ENCODE results near the gene PDZD2.
"Not testable (repeated sequence)": the region's sequence is repeated elsewhere in the genome, so short reads cannot be mapped to it uniquely, and the experiment has no call there.

PDZD2 gene

GRCh38 chr5:31733371-31733770 lies 94.4 kb downstream of the PDZD2 start:
- no peak for DNase-seq (ENCODE audit: low spot score)

GRCh38 chr5:31736127-31736526 lies 97.2 kb downstream of the PDZD2 start:
- DNase-seq (ENCODE audit: low spot score), result no peak

GRCh38 chr5:31738199-31738598 lies 99.3 kb downstream of the PDZD2 start:
- no peak for DNase-seq (ENCODE audit: low spot score)

GRCh38 chr5:31741496-31741895 lies 102.6 kb downstream of the PDZD2 start:
- DNase-seq (ENCODE audit: low spot score), result no peak

GRCh38 chr5:31743678-31744077 lies 104.7 kb downstream of the PDZD2 start:
- no peak for DNase-seq (ENCODE audit: low spot score)

- no peak for DNase-seq (ENCODE audit: low spot score)
Observed at GRCh38 chr5:31748458-31749172, 109.7 kb downstream of the PDZD2 start.

- no peak for DNase-seq (ENCODE audit: low spot score)
Observed at GRCh38 chr5:31750215-31750614, 111.3 kb downstream of the PDZD2 start.

- DNase-seq (ENCODE audit: low spot score), result no peak
Observed at GRCh38 chr5:31751610-31752009, 112.7 kb downstream of the PDZD2 start.

GRCh38 chr5:31753700-31754357 lies 114.9 kb downstream of the PDZD2 start:
- no peak for DNase-seq (ENCODE audit: low spot score)

GRCh38 chr5:31754358-31754704 lies 115.4 kb downstream of the PDZD2 start:
- DNase-seq (ENCODE audit: low spot score), result no peak

- DNase-seq (ENCODE audit: low spot score), result no peak
Observed at GRCh38 chr5:31754741-31755675, 116.1 kb downstream of the PDZD2 start.

- no peak for DNase-seq (ENCODE audit: low spot score)
Observed at GRCh38 chr5:31755676-31756230, 116.8 kb downstream of the PDZD2 start.

GRCh38 chr5:31757806-31758205 lies 118.9 kb downstream of the PDZD2 start:
- no peak for DNase-seq (ENCODE audit: low spot score)

GRCh38 chr5:31758803-31759425 lies 120.0 kb downstream of the PDZD2 start:
- DNase-seq (ENCODE audit: low spot score), result no peak

GRCh38 chr5:31759925-31760324 lies 121.0 kb downstream of the PDZD2 start:
- no peak for DNase-seq (ENCODE audit: low spot score)

GRCh38 chr5:31761877-31762276 lies 122.9 kb downstream of the PDZD2 start:
- no peak for DNase-seq (ENCODE audit: low spot score)

GRCh38 chr5:31763424-31763823 lies 124.5 kb downstream of the PDZD2 start:
- DNase-seq (ENCODE audit: low spot score), result no peak

GRCh38 chr5:31764687-31765086 lies 125.8 kb downstream of the PDZD2 start:
- not testable (repeated sequence) for DNase-seq (ENCODE audit: low spot score)

GRCh38 chr5:31767335-31768031 lies 128.6 kb downstream of the PDZD2 start:
- no peak for DNase-seq (ENCODE audit: low spot score)

- no peak for DNase-seq (ENCODE audit: low spot score)
Observed at GRCh38 chr5:31768046-31768445, 129.1 kb downstream of the PDZD2 start.

GRCh38 chr5:31768784-31769183 lies 129.9 kb downstream of the PDZD2 start:
- no peak for DNase-seq (ENCODE audit: low spot score)

Data from activated CD4-positive, alpha-beta T cell treated with anti-CD3 and anti-CD28 coated beads, Interleukin-2, Interleukin-4, amounts not matched to agents 100 ng/mL and 50 ng/mL, durations not matched to agents 16 hours and 8 hours (primary cell).